A549 (cell line): Measurements from ENCODE around the gene PCOLCE2. TPM values are rescaled to one million over a fixed set of nuclear protein-coding genes. Genes with fewer than 3 reads are reported as not detected.

Experiments
- ATAC-seq, 2 experiments: fragments of 200-7000 bp in 1 of 2; fragments of >200 bp in 1 of 2; cut with Nextera tagmentation in 1 of 2; cut with Tn5 transposase in 1 of 2; 3 replicates each; pipeline versions ENCODE4 v1.8.0 to v1.9.1; 2018 to 2020; ENCODE audit warnings: mild to moderate bottlenecking in 1 of 2, moderate library complexity in 1 of 2
- CTCF ChIA-PET: fragments of 300-600 bp; sonication (Branson Sonifier 250); formaldehyde crosslinking; extraction: SDS; loops from one replicate; lab custom pipeline; 2021; ENCODE audit warnings: antibody characterized with exemption, inconsistent platforms; lab: Yijun Ruan, JAX
- POLR2A ChIA-PET: fragments of 350-600 bp; formaldehyde crosslinking; extraction: SDS; loops from one replicate; lab custom pipeline; 2021; ENCODE audit warnings: antibody characterized with exemption, inconsistent platforms; lab: Yijun Ruan, JAX
- DNase-seq, 2 experiments: peaks; one replicate each; pipeline versions ENCODE4 v3.0.0 to v3.0.0-alpha.2; 2011 to 2016; ENCODE audit warnings: low read depth in 1 of 2, low spot score in 1 of 2
- FAIRE-seq: peaks from 2 replicates; lab custom pipeline; 2011; peaks lifted over from hg19 to GRCh38; lab: Jason Lieb, UNC
- H3K27ac ChIP-seq, 2 experiments: fragments of >200 bp; sonication (Bioruptor Twin); formaldehyde crosslinking; 3 replicates each; pipeline ENCODE4 v1.5.1; 2016 to 2017
- H3K4me1 ChIP-seq: fragments of >200 bp; sonication (Bioruptor Twin); formaldehyde crosslinking; 3 replicates; pipeline ENCODE4 v1.6.1; 2016
- H3K4me2 ChIP-seq: fragments of >200 bp; sonication (Bioruptor Twin); formaldehyde crosslinking; 3 replicates; pipeline ENCODE4 v1.6.1; 2016
- H3K4me3 ChIP-seq: fragments of >200 bp; sonication (Bioruptor Twin); formaldehyde crosslinking; 3 replicates; pipeline ENCODE4 v1.5.1; 2016
- H3K9me3 ChIP-seq: fragments of >200 bp; sonication (Bioruptor Twin); formaldehyde crosslinking; 3 replicates; pipeline ENCODE4 v1.6.1; 2016
- CHD4 ChIP-seq: fragments of 200-600 bp; sonication (generic); IDR thresholded peaks from 2 replicates; pipeline ENCODE4 v1.6.1; 2016; ENCODE audit warnings: antibody characterized with exemption, mild to moderate bottlenecking, borderline replicate concordance
- EHF ChIP-seq: fragments of 250-450 bp; sonication (Bioruptor Pico); IDR thresholded peaks from 2 replicates; pipeline ENCODE4 v1.5.0; 2020; ENCODE audit warnings: mild to moderate bottlenecking
- EP300 ChIP-seq, 2 experiments: fragments of >200 bp; sonication (Bioruptor Twin); formaldehyde crosslinking; IDR thresholded peaks; 2 replicates in 1 of 2; 3 replicates in 1 of 2; pipeline ENCODE4 v1.6.1; 2016 to 2017
- HDAC2 ChIP-seq: fragments of 200-600 bp; sonication (generic); IDR thresholded peaks from 2 replicates; pipeline ENCODE4 v1.6.1; 2016
- HEYL ChIP-seq: fragments of 250-450 bp; sonication (Bioruptor Pico); IDR thresholded peaks from 2 replicates; pipeline ENCODE4 v1.8.0; 2021; ENCODE audit warnings: mild to moderate bottlenecking, moderate library complexity
- JUN ChIP-seq, 2 experiments: fragments of >200 bp; sonication (Bioruptor Twin); formaldehyde crosslinking; IDR thresholded peaks; 2 replicates in 1 of 2; 3 replicates in 1 of 2; pipeline ENCODE4 v1.6.1; 2016 to 2017
- KDM1A ChIP-seq: fragments of 200-600 bp; sonication (generic); IDR thresholded peaks from 2 replicates; pipeline ENCODE4 v1.6.1; 2016; ENCODE audit warnings: low read depth, mild to moderate bottlenecking
- MYC ChIP-seq: IDR thresholded peaks from 2 replicates; pipeline ENCODE4 v1.6.1; 2012; ENCODE audit warnings: mild to moderate bottlenecking, inconsistent platforms, low read length, improper control_type of control experiment, borderline replicate concordance
- NFE2L2 ChIP-seq: fragments of 150-350 bp; conservative IDR thresholded peaks from 2 replicates; pipeline ENCODE4 v1.6.1; 2014; ENCODE audit warnings: low read length
- POLR2AphosphoS2 ChIP-seq: conservative IDR thresholded peaks from 2 replicates; pipeline ENCODE4 v1.6.1; 2012; ENCODE audit warnings: low read length, improper control_type of control experiment, inconsistent platforms
- ZC3H11A ChIP-seq: fragments of 450-650 bp; IDR thresholded peaks from 2 replicates; pipeline ENCODE4 v1.6.1; 2014; ENCODE audit warnings: antibody characterized with exemption, mild to moderate bottlenecking
- ZSCAN20 ChIP-seq: fragments of 250-450 bp; sonication (Bioruptor Pico); IDR thresholded peaks from 2 replicates; pipeline ENCODE4 v1.8.0; 2022; ENCODE audit warnings: mild to moderate bottlenecking, moderate library complexity
- WGBS: methylation state at CpG from one replicate; pipeline ENCODE4 v1.1.6; 2017; ENCODE audit errors: missing lambda C conversion rate; 5-methylcytosine and 5-hydroxymethylcytosine counted together
- polyA plus RNA-seq, 4 experiments: library from polyadenylated mRNA; depleted of rRNA in 3 of 4; stranded (reverse); fragments of >200 nt; fragmentation: RNase III in 1 of 4; extraction: RNeasy Plus Mini Kit Qiagen cat#74134 plus additional on column Dnase treatment in 1 of 4; gene quantifications; 2 replicates in 3 of 4; 3 replicates in 1 of 4; pipeline ENCODE4 v1.2.3, GENCODE V29; 2011 to 2017
- TF ChIP-seq, protein P1 (sequence below): fragments of 450-650 bp; IDR thresholded peaks from 2 replicates; pipeline ENCODE4 v1.6.1; 2014; ENCODE audit warnings: antibody characterized with exemption
- TF ChIP-seq, protein P2 (sequence below): fragments of 250-450 bp; sonication (Bioruptor Pico); IDR thresholded peaks from 2 replicates; pipeline ENCODE4 v1.5.0; 2021; ENCODE audit warnings: mild to moderate bottlenecking, moderate library complexity, borderline replicate concordance
- TF ChIP-seq, protein P3 (sequence below): fragments of 250-450 bp; sonication (Bioruptor Pico); IDR thresholded peaks from 2 replicates; pipeline ENCODE4 v1.5.0; 2020; ENCODE audit warnings: low read depth, mild to moderate bottlenecking, moderate library complexity
- TF ChIP-seq, protein P4 (sequence below): IDR thresholded peaks from 2 replicates; pipeline ENCODE4 v1.6.1; 2012
- TF ChIP-seq, protein P5 (sequence below): IDR thresholded peaks from 2 replicates; pipeline ENCODE4 v1.6.1; 2012

PCOLCE2 gene
- polyA plus RNA-seq, 2 of the 4 experiments (the other 2 are of a cell fraction) = 41.0 to 43.9 TPM

DNA sequence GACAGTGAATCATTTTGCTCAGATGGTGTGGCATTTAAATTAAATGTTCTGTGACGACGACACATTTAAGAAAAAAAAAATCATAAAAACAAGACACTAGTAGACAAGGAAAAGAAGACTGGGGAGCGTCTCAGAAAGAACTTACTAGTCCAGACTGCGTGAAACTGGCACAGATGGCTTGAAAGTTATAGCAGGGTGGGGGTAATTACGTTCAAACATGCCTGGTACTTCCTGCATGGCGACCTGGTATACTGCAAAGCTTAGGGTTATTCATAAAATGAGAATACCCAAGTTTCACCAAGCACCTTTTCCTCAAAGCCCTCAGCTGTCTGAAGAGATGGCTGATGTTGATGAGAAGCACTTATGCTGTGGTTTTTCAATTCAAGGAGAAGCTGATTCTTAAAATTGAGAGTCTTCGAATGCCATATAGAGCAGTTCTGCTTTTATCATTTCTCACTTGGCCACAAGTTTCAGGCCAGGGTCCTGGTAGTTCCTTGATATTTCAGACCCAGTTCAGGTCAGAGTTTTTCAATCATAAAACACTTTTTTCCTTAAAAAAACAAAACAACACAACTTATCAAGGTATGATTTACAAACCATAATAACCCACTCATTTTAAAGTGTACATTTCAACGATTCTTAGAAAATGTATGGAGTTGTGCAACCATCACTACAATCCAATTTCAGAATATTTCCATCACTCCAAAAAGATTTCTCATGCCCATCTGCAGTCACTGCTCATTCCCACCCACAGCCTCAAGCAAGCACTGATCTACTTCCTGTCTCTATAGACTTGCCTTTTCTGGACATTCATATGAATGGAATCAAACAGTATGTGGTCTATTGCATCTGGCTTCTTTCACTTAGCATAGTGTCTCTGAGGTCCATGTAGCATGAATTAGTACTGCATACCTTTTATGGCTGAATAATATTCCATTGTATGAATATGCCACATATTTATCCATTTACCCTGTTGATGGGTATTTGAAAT, 24.7 kb downstream of the PCOLCE2 start (continued):
- no peak for TF ChIP-seq NFE2L2
- TF ChIP-seq, protein P1, sequence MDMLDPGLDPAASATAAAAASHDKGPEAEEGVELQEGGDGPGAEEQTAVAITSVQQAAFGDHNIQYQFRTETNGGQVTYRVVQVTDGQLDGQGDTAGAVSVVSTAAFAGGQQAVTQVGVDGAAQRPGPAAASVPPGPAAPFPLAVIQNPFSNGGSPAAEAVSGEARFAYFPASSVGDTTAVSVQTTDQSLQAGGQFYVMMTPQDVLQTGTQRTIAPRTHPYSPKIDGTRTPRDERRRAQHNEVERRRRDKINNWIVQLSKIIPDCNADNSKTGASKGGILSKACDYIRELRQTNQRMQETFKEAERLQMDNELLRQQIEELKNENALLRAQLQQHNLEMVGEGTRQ = no peak
- TF ChIP-seq, protein P2, sequence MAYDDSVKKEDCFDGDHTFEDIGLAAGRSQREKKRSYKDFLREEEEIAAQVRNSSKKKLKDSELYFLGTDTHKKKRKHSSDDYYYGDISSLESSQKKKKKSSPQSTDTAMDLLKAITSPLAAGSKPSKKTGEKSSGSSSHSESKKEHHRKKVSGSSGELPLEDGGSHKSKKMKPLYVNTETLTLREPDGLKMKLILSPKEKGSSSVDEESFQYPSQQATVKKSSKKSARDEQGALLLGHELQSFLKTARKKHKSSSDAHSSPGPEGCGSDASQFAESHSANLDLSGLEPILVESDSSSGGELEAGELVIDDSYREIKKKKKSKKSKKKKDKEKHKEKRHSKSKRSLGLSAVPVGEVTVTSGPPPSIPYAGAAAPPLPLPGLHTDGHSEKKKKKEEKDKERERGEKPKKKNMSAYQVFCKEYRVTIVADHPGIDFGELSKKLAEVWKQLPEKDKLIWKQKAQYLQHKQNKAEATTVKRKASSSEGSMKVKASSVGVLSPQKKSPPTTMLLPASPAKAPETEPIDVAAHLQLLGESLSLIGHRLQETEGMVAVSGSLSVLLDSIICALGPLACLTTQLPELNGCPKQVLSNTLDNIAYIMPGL = no peak
- no peak for TF ChIP-seq EP300 (IDR thresholded peaks at IDR 0.05)
- TF ChIP-seq, protein P3, sequence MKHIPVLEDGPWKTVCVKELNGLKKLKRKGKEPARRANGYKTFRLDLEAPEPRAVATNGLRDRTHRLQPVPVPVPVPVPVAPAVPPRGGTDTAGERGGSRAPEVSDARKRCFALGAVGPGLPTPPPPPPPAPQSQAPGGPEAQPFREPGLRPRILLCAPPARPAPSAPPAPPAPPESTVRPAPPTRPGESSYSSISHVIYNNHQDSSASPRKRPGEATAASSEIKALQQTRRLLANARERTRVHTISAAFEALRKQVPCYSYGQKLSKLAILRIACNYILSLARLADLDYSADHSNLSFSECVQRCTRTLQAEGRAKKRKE (CRISPR knock-in tag) = no peak
- no peak for TF ChIP-seq HEYL (CRISPR knock-in tag)

DNA sequence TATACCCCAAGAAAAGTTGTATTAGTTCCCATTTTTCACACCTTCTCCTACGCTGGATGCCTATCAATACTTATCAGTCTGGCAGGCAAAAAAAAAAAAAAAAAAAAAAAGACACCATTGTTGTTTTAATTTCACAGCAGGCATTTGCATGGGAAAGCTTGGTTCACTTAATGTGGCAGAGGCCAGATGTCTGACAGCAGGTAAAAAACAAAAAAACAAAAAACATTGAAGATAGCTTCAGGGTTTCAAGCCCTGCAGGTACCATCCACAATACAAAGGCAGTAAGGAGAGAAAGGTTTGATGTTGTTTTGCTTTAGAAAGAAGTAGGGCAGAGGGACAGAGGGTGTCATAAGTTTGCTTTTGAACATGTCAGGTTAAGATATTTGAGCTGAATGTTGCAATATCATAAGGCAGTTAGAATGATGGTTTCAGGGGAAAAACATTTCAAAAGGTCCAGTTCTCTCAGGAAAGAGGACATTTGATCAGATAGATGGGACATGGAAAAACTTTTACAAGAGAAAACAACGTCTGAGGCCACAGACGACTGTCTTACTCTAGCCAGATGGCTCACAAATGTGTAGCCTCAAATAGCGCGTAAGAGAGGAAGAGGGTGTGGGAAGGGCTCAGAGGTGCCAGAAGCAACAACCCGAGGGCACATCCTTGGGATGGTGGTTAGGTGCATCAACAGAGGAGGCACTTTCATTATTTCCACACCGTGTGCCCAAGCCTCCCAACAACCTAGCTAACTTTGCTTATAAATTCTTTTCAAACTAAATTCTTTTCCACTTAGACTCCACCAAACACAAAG, 25.7 kb downstream of the PCOLCE2 start:
- no peak for DNase-seq
- no peak for FAIRE-seq
- Histone ChIP-seq H3K4me2 (0 out of 3 replicates have a peak overlapping the region, but pooled peaks have one; percentile 6), H3K9me3 (no peaks in the 10 kb centered on the region), H3K4me1 (peaks cover 7% of the 10 kb centered on the region; the same call in 1 of the 3 replicates), H3K4me3 (no peak overlapping the region), H3K27ac (0 out of 6 replicates have a peak overlapping the region, but pooled peaks of 1 of the 2 experiments have one; percentile 6)
- no peak for TF ChIP-seq EP300 (IDR thresholded peaks at IDR 0.05)
- TF ChIP-seq KDM1A = no peak
- TF ChIP-seq, protein P4, sequence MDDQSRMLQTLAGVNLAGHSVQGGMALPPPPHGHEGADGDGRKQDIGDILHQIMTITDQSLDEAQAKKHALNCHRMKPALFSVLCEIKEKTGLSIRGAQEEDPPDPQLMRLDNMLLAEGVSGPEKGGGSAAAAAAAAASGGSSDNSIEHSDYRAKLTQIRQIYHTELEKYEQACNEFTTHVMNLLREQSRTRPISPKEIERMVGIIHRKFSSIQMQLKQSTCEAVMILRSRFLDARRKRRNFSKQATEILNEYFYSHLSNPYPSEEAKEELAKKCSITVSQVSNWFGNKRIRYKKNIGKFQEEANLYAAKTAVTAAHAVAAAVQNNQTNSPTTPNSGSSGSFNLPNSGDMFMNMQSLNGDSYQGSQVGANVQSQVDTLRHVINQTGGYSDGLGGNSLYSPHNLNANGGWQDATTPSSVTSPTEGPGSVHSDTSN = no peak
- TF ChIP-seq JUN (IDR thresholded peaks at IDR 0.05) = no peak
- no peak for TF ChIP-seq EHF (CRISPR knock-in tag)
- no peak for TF ChIP-seq ZC3H11A
- TF ChIP-seq, protein P5, sequence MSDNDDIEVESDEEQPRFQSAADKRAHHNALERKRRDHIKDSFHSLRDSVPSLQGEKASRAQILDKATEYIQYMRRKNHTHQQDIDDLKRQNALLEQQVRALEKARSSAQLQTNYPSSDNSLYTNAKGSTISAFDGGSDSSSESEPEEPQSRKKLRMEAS = no peak
- TF ChIP-seq CHD4 = no peak
- TF ChIP-seq ZSCAN20 (CRISPR knock-in tag) = no peak
- TF ChIP-seq POLR2AphosphoS2 = no peak
- no peak for TF ChIP-seq HDAC2
- no peak for TF ChIP-seq MYC
- ATAC-seq = no peak
- 66% methylated on average over 7 of the region's 7 CpGs for WGBS
- CTCF ChIA-PET = interaction anchor here (0.5 to 2.5 kb wide), 6 partner anchors 9 to 736 kb away, joined by 3 to 8 read pairs (median 3); no protein-coding TSS in a partner anchor
- POLR2A ChIA-PET = no interaction called here
